HepG2 (cell line): ENCODE data around the gene TOMM40L. TPM values are rescaled to one million over a fixed set of nuclear protein-coding genes. Genes with fewer than 3 reads are reported as not detected.

Experiments used
- ARID4A ChIP-seq: sonication (generic); formaldehyde crosslinking; IDR thresholded peaks from 2 replicates; pipeline ENCODE4 v1.5.0; 2020; ENCODE audit warnings: mild to moderate bottlenecking, missing genetic modification reagents, borderline replicate concordance
- ARID5B ChIP-seq: IDR thresholded peaks from 2 replicates; pipeline ENCODE4 v1.4.0; 2020; ENCODE audit warnings: mild to moderate bottlenecking, missing genetic modification reagents
- FOXA3 ChIP-seq: IDR thresholded peaks from 2 replicates; pipeline ENCODE4 v1.6.1; 2016; ENCODE audit warnings: missing genetic modification reagents, missing compliant biosample characterization
- NONO ChIP-seq, 2 experiments: fragments of 450-650 bp in 1 of 2; sonication (generic) in 1 of 2; formaldehyde crosslinking in 1 of 2; IDR thresholded peaks in 1 of 2; conservative IDR thresholded peaks in 1 of 2; 2 replicates each; pipeline versions ENCODE4 v1.6.1 to v1.8.0; 2017 to 2022; ENCODE audit warnings: mild to moderate bottlenecking in 1 of 2, missing genetic modification reagents in 1 of 2, moderate library complexity in 1 of 2
- PATZ1 ChIP-seq: sonication (generic); formaldehyde crosslinking; IDR thresholded peaks from 2 replicates; pipeline ENCODE4 v1.4.0; 2020; ENCODE audit warnings: missing genetic modification reagents
- THRA ChIP-seq: sonication (generic); formaldehyde crosslinking; IDR thresholded peaks from 2 replicates; pipeline ENCODE4 v1.4.0; 2020; ENCODE audit warnings: missing genetic modification reagents, borderline replicate concordance
- ZBTB39 ChIP-seq: sonication (generic); formaldehyde crosslinking; IDR thresholded peaks from 2 replicates; pipeline ENCODE4 v1.5.0; 2020; ENCODE audit warnings: missing genetic modification reagents
- ZFP91 ChIP-seq: sonication (generic); formaldehyde crosslinking; IDR thresholded peaks from 2 replicates; pipeline ENCODE4 v1.9.0; 2022; ENCODE audit warnings: missing genetic modification reagents, mild to moderate bottlenecking, borderline replicate concordance
- ZMYM2 ChIP-seq: sonication (generic); formaldehyde crosslinking; IDR thresholded peaks from 2 replicates; pipeline ENCODE4 v1.8.0; 2022; ENCODE audit warnings: mild to moderate bottlenecking, missing genetic modification reagents
- ZNF30 ChIP-seq: sonication (generic); formaldehyde crosslinking; IDR thresholded peaks from 2 replicates; pipeline ENCODE4 v1.5.0; 2020; ENCODE audit warnings: mild to moderate bottlenecking, missing genetic modification reagents
- ZNF562 ChIP-seq: sonication (generic); formaldehyde crosslinking; IDR thresholded peaks from 2 replicates; pipeline ENCODE4 v1.8.0; 2022; ENCODE audit warnings: missing genetic modification reagents, borderline replicate concordance
- polyA plus RNA-seq, 8 experiments: library from polyadenylated mRNA; depleted of rRNA in 3 of 8; stranded (reverse) in 7 of 8; unstranded in 1 of 8; fragments of >200 nt; fragmentation: Illumina TruSeq in 4 of 8; extraction: Trizol in 4 of 8; gene quantifications; 2 replicates each; pipeline versions ENCODE4 v1.2.1 to v1.2.3, GENCODE V29; 2011 to 2016; ENCODE audit warnings: low read depth in 4 of 8, missing spikeins in 1 of 8, mixed read lengths in 1 of 8; ENCODE audit not compliant: insufficient read depth in 1 of 8
- total RNA-seq, 5 experiments: library from RNA; depleted of rRNA; stranded (reverse); fragments of >200 nt; fragmentation: Illumina TruSeq; extraction: Trizol; gene quantifications; 2 replicates each; pipeline ENCODE4 v1.2.3, GENCODE V29; 2016; ENCODE audit warnings: low read depth in 1 of 5

The TOMM40L gene
- total and polyA plus RNA-seq, 2 of the 13 experiments (the other 11 are each of a cell fraction or from before 2014, with no cell fraction given): 14.1 to 26.2 TPM

- TF ChIP-seq ARID4A (CRISPR knock-in tag) (peak; percentile 32; the same call in 1 of the 2 replicates), THRA (CRISPR knock-in tag) (peak; percentile 52; the same call in 1 of the 2 replicates), ARID5B (CRISPR knock-in tag) (peak; percentile 42; the same call in 1 of the 2 replicates), ZBTB39 (CRISPR knock-in tag) (no peak), ZNF30 (CRISPR knock-in tag) (no peak), NONO (IDR thresholded peaks at IDR 0.05) (no peak), NONO (CRISPR knock-in tag; conservative IDR thresholded peaks at IDR 0.05) (no peak), ZNF562 (CRISPR knock-in tag) (no peak), PATZ1 (CRISPR knock-in tag) (peak; percentile 71), FOXA3 (CRISPR knock-in tag) (peak; percentile 31; the same call in 1 of the 2 replicates), ZMYM2 (CRISPR knock-in tag) (no peak), ZFP91 (peak; percentile 27; the same call in 1 of the 2 replicates)
These were observed 16.0 kb upstream of the TOMM40L start (continued) for GRCh38 chr1:161209790-161210409.
